ENCODE results near the gene RABGAP1L.
"Not testable (repeated sequence)": the region's sequence is repeated elsewhere in the genome, so short reads cannot be mapped to it uniquely, and the experiment has no call there.

RABGAP1L gene

DNA sequence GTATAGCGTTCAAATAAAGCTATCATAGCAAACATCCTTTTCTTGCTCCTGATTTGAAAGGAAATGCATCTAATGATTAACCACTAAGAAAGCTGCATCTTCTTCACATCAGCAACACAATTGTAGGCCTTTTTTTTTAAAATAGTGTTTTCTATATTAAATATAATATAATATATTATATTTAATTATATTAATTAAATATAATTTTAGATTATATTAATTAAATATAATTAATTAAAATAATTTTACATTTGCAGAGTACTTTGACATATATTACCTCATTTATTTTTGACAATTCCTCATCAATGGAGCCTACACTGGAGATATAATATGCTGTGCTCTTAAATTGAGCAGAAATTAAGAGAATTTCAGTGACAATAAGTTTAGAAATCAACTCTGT is 481.5 kb downstream of the RABGAP1L start:
- CTCF ChIA-PET: no interaction called here
- Histone ChIP-seq H3K36me3 (ENCODE audit: control insufficient read depth in 4 of 4, insufficient read depth in 4 of 4, low read length in 3 of 4) (peaks cover 0 to 4% (median 0%) of the 10 kb centered on the region in 4 experiments), H3K4me1 (ENCODE audit: control extremely low read depth in 1 of 4, control insufficient read depth in 4 of 4, insufficient read depth in 4 of 4, low read length in 3 of 4) (no peaks in the 10 kb centered on the region), H3K27ac (ENCODE audit: insufficient read depth in 1 of 2, low read depth in 1 of 2, low read length in 2 of 2, poor library complexity in 1 of 2, severe bottlenecking in 2 of 2) (no peak overlapping the region), H3K27me3 (replicated peaks in 2 of 5; ENCODE audit: control insufficient read depth in 4 of 5, insufficient read depth in 5 of 5, low read length in 4 of 5) (no peaks in the 10 kb centered on the region), H3K4me3 (ENCODE audit: control insufficient read depth in 1 of 7, extremely low read depth in 1 of 7, insufficient read depth in 4 of 7, low read depth in 2 of 7, low read length in 6 of 7) (no peak overlapping the region), H3K9me3 (ENCODE audit: control extremely low read depth in 1 of 5, control insufficient read depth in 4 of 5, insufficient read depth in 2 of 5, low read depth in 1 of 5, low read length in 4 of 5) (peaks cover 0 to 4% (median 1%) of the 10 kb centered on the region in 5 experiments)
- 100% methylated on average over 1 of the region's 1 CpG for WGBS (ENCODE audit: insufficient coverage)
- DNase-seq: no peak
- POLR2A ChIA-PET: no interaction called here

DNA sequence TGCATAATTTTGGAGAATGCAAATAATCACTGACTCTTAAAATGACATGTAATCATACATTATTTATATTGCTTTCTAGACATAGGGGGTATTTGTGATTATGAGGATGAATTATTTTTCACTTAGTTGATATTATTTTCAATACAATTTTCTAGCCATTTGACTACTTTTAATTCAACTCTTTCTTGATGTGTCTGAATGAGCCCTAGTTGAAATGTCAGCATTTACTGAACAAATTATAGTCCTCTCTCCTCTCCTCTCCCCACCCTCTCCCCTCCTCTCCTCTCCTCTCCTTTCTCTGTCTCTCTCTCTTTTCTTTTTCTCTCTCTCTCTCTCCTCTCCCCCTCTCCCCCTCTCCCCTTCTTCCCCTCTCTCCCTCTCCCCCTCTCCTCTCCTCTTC is 483.1 kb downstream of the RABGAP1L start:
- no peak overlapping the region for H3K27ac ChIP-seq (ENCODE audit: insufficient read depth in 1 of 2, low read depth in 1 of 2, low read length in 2 of 2, poor library complexity in 1 of 2, severe bottlenecking in 2 of 2)
- ChIA-PET POLR2A (no interaction called here), CTCF (no interaction called here)
- no peak for DNase-seq
- H3K4me3 ChIP-seq (ENCODE audit: control insufficient read depth in 1 of 7, extremely low read depth in 1 of 7, insufficient read depth in 4 of 7, low read depth in 2 of 7, low read length in 6 of 7): no peak overlapping the region
- peaks cover 0 to 8% (median 1%) of the 10 kb centered on the region in 5 experiments for H3K9me3 ChIP-seq (ENCODE audit: control extremely low read depth in 1 of 5, control insufficient read depth in 4 of 5, insufficient read depth in 2 of 5, low read depth in 1 of 5, low read length in 4 of 5)
- no peaks in the 10 kb centered on the region for H3K27me3 ChIP-seq (replicated peaks in 2 of 5; ENCODE audit: control insufficient read depth in 4 of 5, insufficient read depth in 5 of 5, low read length in 4 of 5)
- no peaks in the 10 kb centered on the region for H3K4me1 ChIP-seq (ENCODE audit: control extremely low read depth in 1 of 4, control insufficient read depth in 4 of 4, insufficient read depth in 4 of 4, low read length in 3 of 4)
- H3K36me3 ChIP-seq (ENCODE audit: control insufficient read depth in 4 of 4, insufficient read depth in 4 of 4, low read length in 3 of 4): peaks cover 0 to 4% (median 0%) of the 10 kb centered on the region in 4 experiments

DNA sequence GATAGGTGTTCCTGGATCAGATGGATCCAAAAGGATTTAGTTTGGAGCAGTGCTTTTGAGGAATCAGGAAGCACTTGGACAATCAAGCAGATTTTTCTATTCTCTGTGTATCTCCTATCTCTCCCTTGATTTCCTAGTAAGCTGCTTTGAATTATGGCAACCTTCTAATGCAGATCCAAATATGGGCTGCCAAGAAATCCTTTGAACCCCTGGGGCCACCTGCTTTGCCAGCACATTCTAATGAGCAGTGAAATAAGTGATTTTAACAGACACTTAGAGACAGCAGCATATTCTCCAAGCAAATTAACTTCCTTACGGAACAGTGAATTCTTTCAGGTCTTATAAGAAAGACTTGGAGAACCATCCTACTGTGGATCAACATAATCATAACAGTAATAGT is 483.9 kb downstream of the RABGAP1L start:
- no peaks in the 10 kb centered on the region for H3K36me3 ChIP-seq (ENCODE audit: control insufficient read depth in 4 of 4, insufficient read depth in 4 of 4, low read length in 3 of 4)
- CTCF ChIA-PET: no interaction called here
- H3K4me3 ChIP-seq (ENCODE audit: control insufficient read depth in 1 of 7, extremely low read depth in 1 of 7, insufficient read depth in 4 of 7, low read depth in 2 of 7, low read length in 6 of 7): no peak overlapping the region
- H3K4me1 ChIP-seq (ENCODE audit: control extremely low read depth in 1 of 4, control insufficient read depth in 4 of 4, insufficient read depth in 4 of 4, low read length in 3 of 4): no peaks in the 10 kb centered on the region
- H3K27ac ChIP-seq (ENCODE audit: insufficient read depth in 1 of 2, low read depth in 1 of 2, low read length in 2 of 2, poor library complexity in 1 of 2, severe bottlenecking in 2 of 2): no peak overlapping the region
- DNase-seq: no peak
- no CpG with 5 or more reads among the region's 1 CpG for WGBS (ENCODE audit: insufficient coverage)
- peaks cover 0 to 8% (median 1%) of the 10 kb centered on the region in 5 experiments for H3K9me3 ChIP-seq (ENCODE audit: control extremely low read depth in 1 of 5, control insufficient read depth in 4 of 5, insufficient read depth in 2 of 5, low read depth in 1 of 5, low read length in 4 of 5)
- POLR2A ChIA-PET: no interaction called here
- no peaks in the 10 kb centered on the region for H3K27me3 ChIP-seq (replicated peaks in 2 of 5; ENCODE audit: control insufficient read depth in 4 of 5, insufficient read depth in 5 of 5, low read length in 4 of 5)

DNA sequence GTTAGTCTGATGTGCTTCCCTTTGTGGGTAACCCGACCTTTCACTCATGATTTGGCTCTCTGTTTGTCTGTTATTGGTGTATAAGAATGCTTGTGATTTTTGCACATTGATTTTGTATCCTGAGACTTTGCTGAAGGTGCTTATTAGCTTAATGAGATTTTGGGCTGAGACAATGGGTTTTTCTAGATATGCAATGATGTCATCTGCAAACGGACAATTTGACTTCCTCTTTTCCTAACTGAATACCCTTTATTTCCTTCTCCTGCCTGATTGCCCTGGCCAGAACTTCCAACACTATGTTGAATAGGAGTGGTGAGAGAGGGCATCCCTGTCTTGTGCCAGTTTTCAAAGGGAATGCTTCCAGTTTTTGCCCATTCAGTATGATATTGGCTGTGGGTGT is 490.3 kb downstream of the RABGAP1L start:
- H3K4me1 ChIP-seq (ENCODE audit: control extremely low read depth in 1 of 4, control insufficient read depth in 4 of 4, insufficient read depth in 4 of 4, low read length in 3 of 4); H3K36me3 ChIP-seq (ENCODE audit: control insufficient read depth in 4 of 4, insufficient read depth in 4 of 4, low read length in 3 of 4); H3K27ac ChIP-seq (ENCODE audit: insufficient read depth in 1 of 2, low read depth in 1 of 2, low read length in 2 of 2, poor library complexity in 1 of 2, severe bottlenecking in 2 of 2); POLR2A ChIA-PET; DNase-seq; H3K4me3 ChIP-seq (ENCODE audit: control insufficient read depth in 1 of 7, extremely low read depth in 1 of 7, insufficient read depth in 4 of 7, low read depth in 2 of 7, low read length in 6 of 7); H3K27me3 ChIP-seq (replicated peaks in 2 of 5; ENCODE audit: control insufficient read depth in 4 of 5, insufficient read depth in 5 of 5, low read length in 4 of 5); H3K9me3 ChIP-seq (ENCODE audit: control extremely low read depth in 1 of 5, control insufficient read depth in 4 of 5, insufficient read depth in 2 of 5, low read depth in 1 of 5, low read length in 4 of 5); CTCF ChIA-PET: not testable (repeated sequence)
- no CpG with 5 or more reads among the region's 2 CpGs for WGBS (ENCODE audit: insufficient coverage)

DNA sequence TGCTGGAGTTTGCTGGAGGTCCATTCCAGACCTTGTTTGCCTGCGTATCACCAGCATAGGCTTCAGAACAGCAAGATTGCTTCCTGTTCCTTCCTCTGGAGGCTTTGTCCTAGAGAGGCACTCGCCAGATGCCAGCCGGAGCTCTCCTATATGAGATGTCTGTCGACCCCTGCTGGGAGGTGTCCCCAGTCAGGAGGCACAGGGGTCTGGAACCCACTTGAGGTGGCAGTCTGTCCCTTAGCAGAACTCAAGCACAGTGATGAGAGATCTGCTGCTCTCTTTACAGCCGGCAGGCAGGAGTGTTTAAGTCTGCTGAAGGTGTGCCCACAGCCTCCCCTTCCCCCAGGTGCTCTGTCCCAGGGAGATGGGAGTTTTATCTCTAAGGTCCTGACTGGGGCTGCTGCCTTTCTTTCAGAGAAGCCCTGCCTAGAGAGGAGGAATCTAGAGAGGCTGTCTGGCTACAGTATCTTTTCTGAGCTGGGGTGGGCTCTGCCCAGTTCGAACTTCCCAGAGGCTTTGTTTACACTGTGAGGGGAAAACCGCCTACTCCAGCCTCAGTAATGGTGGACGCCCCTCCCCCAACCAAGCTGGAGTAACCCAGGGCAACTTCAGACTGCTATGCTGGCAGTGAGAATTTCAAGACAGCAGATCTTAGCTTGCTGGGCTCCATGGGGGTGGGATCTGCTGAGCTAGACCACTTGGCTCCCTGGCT is 493.4 kb downstream of the RABGAP1L start:
- no peaks in the 10 kb centered on the region for H3K36me3 ChIP-seq (ENCODE audit: control insufficient read depth in 4 of 4, insufficient read depth in 4 of 4, low read length in 3 of 4)
- no peak for DNase-seq
- H3K27ac ChIP-seq (ENCODE audit: insufficient read depth in 1 of 2, low read depth in 1 of 2, low read length in 2 of 2, poor library complexity in 1 of 2, severe bottlenecking in 2 of 2): no peak overlapping the region
- H3K9me3 ChIP-seq (ENCODE audit: control extremely low read depth in 1 of 5, control insufficient read depth in 4 of 5, insufficient read depth in 2 of 5, low read depth in 1 of 5, low read length in 4 of 5): peaks cover 0 to 4% (median 0%) of the 10 kb centered on the region in 5 experiments
- CTCF ChIA-PET: no interaction called here
- no peak overlapping the region for H3K4me3 ChIP-seq (ENCODE audit: control insufficient read depth in 1 of 7, extremely low read depth in 1 of 7, insufficient read depth in 4 of 7, low read depth in 2 of 7, low read length in 6 of 7)
- no peaks in the 10 kb centered on the region for H3K4me1 ChIP-seq (ENCODE audit: control extremely low read depth in 1 of 4, control insufficient read depth in 4 of 4, insufficient read depth in 4 of 4, low read length in 3 of 4)
- WGBS (ENCODE audit: insufficient coverage): 93% methylated on average over 8 of the region's 8 CpGs
- POLR2A ChIA-PET: no interaction called here
- no peaks in the 10 kb centered on the region for H3K27me3 ChIP-seq (replicated peaks in 2 of 5; ENCODE audit: control insufficient read depth in 4 of 5, insufficient read depth in 5 of 5, low read length in 4 of 5)

DNA sequence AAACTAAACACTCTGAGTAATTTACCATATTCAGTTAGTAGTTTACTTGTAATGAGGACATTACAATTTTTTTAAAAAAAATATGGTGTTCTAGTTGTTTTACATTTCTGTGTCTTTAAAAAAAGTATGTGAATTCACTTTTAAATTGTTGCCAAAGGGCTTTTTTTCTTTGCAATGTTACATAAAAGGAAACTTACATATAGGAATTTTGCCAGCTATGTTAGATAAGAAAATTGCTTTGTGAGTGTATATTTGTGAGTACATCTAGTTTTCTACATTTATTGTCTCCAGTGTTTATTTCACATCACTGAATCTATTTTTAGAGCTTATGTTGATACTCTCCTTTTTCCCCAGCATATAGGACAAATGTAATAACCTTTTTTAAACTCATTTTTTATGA is 495.2 kb downstream of the RABGAP1L start:
- no peak for DNase-seq
- CTCF ChIA-PET: no interaction called here
- Histone ChIP-seq H3K27ac (ENCODE audit: insufficient read depth in 1 of 2, low read depth in 1 of 2, low read length in 2 of 2, poor library complexity in 1 of 2, severe bottlenecking in 2 of 2) (no peak overlapping the region), H3K4me1 (ENCODE audit: control extremely low read depth in 1 of 4, control insufficient read depth in 4 of 4, insufficient read depth in 4 of 4, low read length in 3 of 4) (no peaks in the 10 kb centered on the region), H3K4me3 (ENCODE audit: control insufficient read depth in 1 of 7, extremely low read depth in 1 of 7, insufficient read depth in 4 of 7, low read depth in 2 of 7, low read length in 6 of 7) (no peak overlapping the region), H3K9me3 (ENCODE audit: control extremely low read depth in 1 of 5, control insufficient read depth in 4 of 5, insufficient read depth in 2 of 5, low read depth in 1 of 5, low read length in 4 of 5) (peaks cover 0 to 7% (median 0%) of the 10 kb centered on the region in 5 experiments), H3K27me3 (replicated peaks in 2 of 5; ENCODE audit: control insufficient read depth in 4 of 5, insufficient read depth in 5 of 5, low read length in 4 of 5) (no peaks in the 10 kb centered on the region), H3K36me3 (ENCODE audit: control insufficient read depth in 4 of 4, insufficient read depth in 4 of 4, low read length in 3 of 4) (no peaks in the 10 kb centered on the region)
- POLR2A ChIA-PET: no interaction called here

DNA sequence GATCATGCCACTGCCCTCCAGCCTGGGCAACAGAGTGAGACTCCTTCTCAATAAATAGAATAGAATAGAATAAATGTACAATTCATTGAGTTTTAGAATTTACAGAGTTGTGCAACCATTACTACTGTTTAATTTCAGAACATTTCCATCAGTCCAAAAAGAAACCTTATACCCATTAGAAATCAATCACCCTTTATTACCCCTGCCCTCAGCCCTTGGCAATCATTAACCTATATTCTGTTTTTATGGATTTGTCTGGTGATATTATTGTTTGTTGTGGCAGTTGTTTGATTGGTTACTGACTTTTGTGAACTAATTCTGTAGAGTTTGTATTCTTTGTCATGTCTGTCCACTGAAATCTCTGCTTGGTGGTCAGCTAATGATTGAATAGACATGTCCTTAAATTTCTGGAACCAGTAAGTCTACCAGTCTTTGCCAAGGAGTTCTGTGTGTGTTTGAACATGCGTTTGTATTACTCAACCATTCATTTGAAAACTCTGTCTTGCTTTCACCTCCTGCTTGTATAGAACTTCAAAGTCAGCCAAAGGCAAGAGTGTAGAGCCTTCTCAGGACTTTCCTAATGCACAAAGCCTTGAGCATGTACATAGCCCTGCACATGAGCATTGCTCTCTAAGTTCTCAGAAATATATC is 497.2 kb downstream of the RABGAP1L start:
- ChIA-PET POLR2A (no interaction called here), CTCF (no interaction called here)
- Histone ChIP-seq H3K27me3 (replicated peaks in 2 of 5; ENCODE audit: control insufficient read depth in 4 of 5, insufficient read depth in 5 of 5, low read length in 4 of 5) (no peaks in the 10 kb centered on the region), H3K36me3 (ENCODE audit: control insufficient read depth in 4 of 4, insufficient read depth in 4 of 4, low read length in 3 of 4) (no peaks in the 10 kb centered on the region), H3K27ac (ENCODE audit: insufficient read depth in 1 of 2, low read depth in 1 of 2, low read length in 2 of 2, poor library complexity in 1 of 2, severe bottlenecking in 2 of 2) (no peak overlapping the region), H3K4me1 (ENCODE audit: control extremely low read depth in 1 of 4, control insufficient read depth in 4 of 4, insufficient read depth in 4 of 4, low read length in 3 of 4) (no peaks in the 10 kb centered on the region), H3K4me3 (ENCODE audit: control insufficient read depth in 1 of 7, extremely low read depth in 1 of 7, insufficient read depth in 4 of 7, low read depth in 2 of 7, low read length in 6 of 7) (no peak overlapping the region), H3K9me3 (ENCODE audit: control extremely low read depth in 1 of 5, control insufficient read depth in 4 of 5, insufficient read depth in 2 of 5, low read depth in 1 of 5, low read length in 4 of 5) (peaks cover 0 to 7% (median 0%) of the 10 kb centered on the region in 5 experiments)
- no CpG with 5 or more reads among the region's 1 CpG for WGBS (ENCODE audit: insufficient coverage)
- no peak for DNase-seq
